ENCODE results near the gene PLPP1. TPM values are rescaled to one million over a fixed set of nuclear protein-coding genes. Genes with fewer than 3 reads are reported as not detected.

Gene PLPP1
- total and polyA plus RNA-seq, 4 donors, result 23.4 to 149 (median 68.7) TPM

DNA sequence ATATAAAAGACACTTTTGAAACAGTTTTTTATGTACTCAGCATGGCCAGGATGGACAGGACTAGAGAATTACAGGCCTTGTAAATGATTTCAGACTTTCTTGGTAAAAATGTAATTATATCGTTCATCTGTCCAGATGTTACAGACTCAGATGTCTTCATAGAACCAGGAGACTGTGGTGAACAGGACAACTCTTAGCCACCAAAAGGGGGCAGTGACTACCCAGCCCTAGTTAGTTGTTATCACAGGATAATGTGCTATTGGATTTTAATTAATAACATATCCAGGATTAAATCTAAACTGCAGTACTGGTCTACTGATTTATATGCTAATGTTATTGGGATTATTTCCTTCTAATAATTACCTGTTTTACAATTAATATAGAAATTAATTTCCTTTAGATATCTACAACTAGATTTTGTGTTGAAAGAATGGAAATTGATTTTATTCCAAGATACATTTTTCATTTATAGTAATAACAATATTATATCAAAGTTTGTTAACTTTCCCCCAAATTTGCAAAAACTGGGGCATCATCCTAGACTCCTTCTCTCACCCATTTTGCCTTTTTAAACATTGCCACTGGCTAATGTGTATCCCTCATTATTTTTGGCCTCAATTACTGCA is 127.6 kb downstream of the PLPP1 start:
- no peak overlapping the region for H3K4me3 ChIP-seq (ENCODE audit: low read depth in 1 of 3, low read length in 3 of 3)
- peaks cover 0 to 9% (median 0%) of the 10 kb centered on the region in 4 donors for H3K4me1 ChIP-seq (ENCODE audit: control insufficient read depth in 4 of 4, insufficient read depth in 4 of 4, low read length in 3 of 4)
- no peak overlapping the region for H3K9ac ChIP-seq (ENCODE audit: low read depth in 1 of 2, low read length in 2 of 2)
- peak; percentile 94 to 95 for TF ChIP-seq RAD21 (IDR thresholded peaks at IDR 0.05)
- TF ChIP-seq, protein P1, sequence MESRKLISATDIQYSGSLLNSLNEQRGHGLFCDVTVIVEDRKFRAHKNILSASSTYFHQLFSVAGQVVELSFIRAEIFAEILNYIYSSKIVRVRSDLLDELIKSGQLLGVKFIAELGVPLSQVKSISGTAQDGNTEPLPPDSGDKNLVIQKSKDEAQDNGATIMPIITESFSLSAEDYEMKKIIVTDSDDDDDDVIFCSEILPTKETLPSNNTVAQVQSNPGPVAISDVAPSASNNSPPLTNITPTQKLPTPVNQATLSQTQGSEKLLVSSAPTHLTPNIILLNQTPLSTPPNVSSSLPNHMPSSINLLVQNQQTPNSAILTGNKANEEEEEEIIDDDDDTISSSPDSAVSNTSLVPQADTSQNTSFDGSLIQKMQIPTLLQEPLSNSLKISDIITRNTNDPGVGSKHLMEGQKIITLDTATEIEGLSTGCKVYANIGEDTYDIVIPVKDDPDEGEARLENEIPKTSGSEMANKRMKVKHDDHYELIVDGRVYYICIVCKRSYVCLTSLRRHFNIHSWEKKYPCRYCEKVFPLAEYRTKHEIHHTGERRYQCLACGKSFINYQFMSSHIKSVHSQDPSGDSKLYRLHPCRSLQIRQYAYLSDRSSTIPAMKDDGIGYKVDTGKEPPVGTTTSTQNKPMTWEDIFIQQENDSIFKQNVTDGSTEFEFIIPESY (IDR thresholded peaks at IDR 0.05), result no peak
- TF ChIP-seq, protein P2, sequence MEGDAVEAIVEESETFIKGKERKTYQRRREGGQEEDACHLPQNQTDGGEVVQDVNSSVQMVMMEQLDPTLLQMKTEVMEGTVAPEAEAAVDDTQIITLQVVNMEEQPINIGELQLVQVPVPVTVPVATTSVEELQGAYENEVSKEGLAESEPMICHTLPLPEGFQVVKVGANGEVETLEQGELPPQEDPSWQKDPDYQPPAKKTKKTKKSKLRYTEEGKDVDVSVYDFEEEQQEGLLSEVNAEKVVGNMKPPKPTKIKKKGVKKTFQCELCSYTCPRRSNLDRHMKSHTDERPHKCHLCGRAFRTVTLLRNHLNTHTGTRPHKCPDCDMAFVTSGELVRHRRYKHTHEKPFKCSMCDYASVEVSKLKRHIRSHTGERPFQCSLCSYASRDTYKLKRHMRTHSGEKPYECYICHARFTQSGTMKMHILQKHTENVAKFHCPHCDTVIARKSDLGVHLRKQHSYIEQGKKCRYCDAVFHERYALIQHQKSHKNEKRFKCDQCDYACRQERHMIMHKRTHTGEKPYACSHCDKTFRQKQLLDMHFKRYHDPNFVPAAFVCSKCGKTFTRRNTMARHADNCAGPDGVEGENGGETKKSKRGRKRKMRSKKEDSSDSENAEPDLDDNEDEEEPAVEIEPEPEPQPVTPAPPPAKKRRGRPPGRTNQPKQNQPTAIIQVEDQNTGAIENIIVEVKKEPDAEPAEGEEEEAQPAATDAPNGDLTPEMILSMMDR (IDR thresholded peaks at IDR 0.05; ENCODE audit: low read depth, low read length, missing input control), result peak; percentile 72
- DNase-seq (ENCODE audit: low spot score), result no peak
- H3K36me3 ChIP-seq (ENCODE audit: control insufficient read depth in 4 of 4, insufficient read depth in 3 of 4, low read depth in 1 of 4, low read length in 3 of 4), result peaks cover 0 to 20% (median 11%) of the 10 kb centered on the region in 4 donors
- H3K27me3 ChIP-seq (ENCODE audit: control insufficient read depth in 4 of 4, insufficient read depth in 4 of 4, low read length in 3 of 4), result no peaks in the 10 kb centered on the region
- no peak overlapping the region for H3K27ac ChIP-seq (ENCODE audit: low read depth in 1 of 2, low read length in 2 of 2)
- 29% methylated on average over 1 of the region's 1 CpG for WGBS
- H3K9me3 ChIP-seq (ENCODE audit: control insufficient read depth in 4 of 4, low read length in 3 of 4), result no peaks in the 10 kb centered on the region

DNA sequence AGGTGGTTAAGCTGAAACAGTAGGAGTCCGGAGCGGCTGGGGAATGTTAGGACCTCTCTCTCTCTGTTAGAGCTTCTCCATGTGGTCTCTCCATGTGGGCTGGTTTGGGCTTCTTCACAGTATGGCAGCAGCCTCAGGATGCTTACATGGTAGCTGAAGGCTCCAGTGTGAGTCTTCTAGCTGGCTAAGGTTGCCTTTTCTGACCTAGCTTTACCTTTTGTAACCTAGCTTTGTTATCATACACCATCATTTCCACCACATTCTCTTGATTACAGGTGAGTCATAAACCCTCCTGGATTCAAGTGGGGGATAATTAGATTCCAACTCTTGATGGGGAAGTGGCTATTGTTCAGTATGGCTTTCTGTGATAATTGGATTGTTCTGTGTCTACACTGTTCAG is 128.5 kb downstream of the PLPP1 start:
- no peak overlapping the region for H3K9ac ChIP-seq (ENCODE audit: low read depth in 1 of 2, low read length in 2 of 2)
- over 99% methylated on average over 2 of the region's 2 CpGs for WGBS
- peaks cover 0 to 9% (median 0%) of the 10 kb centered on the region in 4 donors for H3K4me1 ChIP-seq (ENCODE audit: control insufficient read depth in 4 of 4, insufficient read depth in 4 of 4, low read length in 3 of 4)
- no peak for DNase-seq (ENCODE audit: low spot score)
- H3K4me3 ChIP-seq (ENCODE audit: low read depth in 1 of 3, low read length in 3 of 3), result no peak overlapping the region
- no peak overlapping the region for H3K27ac ChIP-seq (ENCODE audit: low read depth in 1 of 2, low read length in 2 of 2)
- peaks cover 0 to 26% (median 14%) of the 10 kb centered on the region in 4 donors for H3K36me3 ChIP-seq (ENCODE audit: control insufficient read depth in 4 of 4, insufficient read depth in 3 of 4, low read depth in 1 of 4, low read length in 3 of 4)
- H3K27me3 ChIP-seq (ENCODE audit: control insufficient read depth in 4 of 4, insufficient read depth in 4 of 4, low read length in 3 of 4), result no peaks in the 10 kb centered on the region
- H3K9me3 ChIP-seq (ENCODE audit: control insufficient read depth in 4 of 4, low read length in 3 of 4), result no peaks in the 10 kb centered on the region
- TF ChIP-seq SP1 (IDR thresholded peaks at IDR 0.05), result no peak
- no peak for TF ChIP-seq HNF4G (IDR thresholded peaks at IDR 0.05)
- TF ChIP-seq, protein P1 (IDR thresholded peaks at IDR 0.05), result no peak
- TF ChIP-seq FOXA2 (IDR thresholded peaks at IDR 0.05), result no peak
- no peak for TF ChIP-seq NR2F2 (IDR thresholded peaks at IDR 0.05)
- TF ChIP-seq RXRA (IDR thresholded peaks at IDR 0.05), result no peak
- TF ChIP-seq, protein P3, sequence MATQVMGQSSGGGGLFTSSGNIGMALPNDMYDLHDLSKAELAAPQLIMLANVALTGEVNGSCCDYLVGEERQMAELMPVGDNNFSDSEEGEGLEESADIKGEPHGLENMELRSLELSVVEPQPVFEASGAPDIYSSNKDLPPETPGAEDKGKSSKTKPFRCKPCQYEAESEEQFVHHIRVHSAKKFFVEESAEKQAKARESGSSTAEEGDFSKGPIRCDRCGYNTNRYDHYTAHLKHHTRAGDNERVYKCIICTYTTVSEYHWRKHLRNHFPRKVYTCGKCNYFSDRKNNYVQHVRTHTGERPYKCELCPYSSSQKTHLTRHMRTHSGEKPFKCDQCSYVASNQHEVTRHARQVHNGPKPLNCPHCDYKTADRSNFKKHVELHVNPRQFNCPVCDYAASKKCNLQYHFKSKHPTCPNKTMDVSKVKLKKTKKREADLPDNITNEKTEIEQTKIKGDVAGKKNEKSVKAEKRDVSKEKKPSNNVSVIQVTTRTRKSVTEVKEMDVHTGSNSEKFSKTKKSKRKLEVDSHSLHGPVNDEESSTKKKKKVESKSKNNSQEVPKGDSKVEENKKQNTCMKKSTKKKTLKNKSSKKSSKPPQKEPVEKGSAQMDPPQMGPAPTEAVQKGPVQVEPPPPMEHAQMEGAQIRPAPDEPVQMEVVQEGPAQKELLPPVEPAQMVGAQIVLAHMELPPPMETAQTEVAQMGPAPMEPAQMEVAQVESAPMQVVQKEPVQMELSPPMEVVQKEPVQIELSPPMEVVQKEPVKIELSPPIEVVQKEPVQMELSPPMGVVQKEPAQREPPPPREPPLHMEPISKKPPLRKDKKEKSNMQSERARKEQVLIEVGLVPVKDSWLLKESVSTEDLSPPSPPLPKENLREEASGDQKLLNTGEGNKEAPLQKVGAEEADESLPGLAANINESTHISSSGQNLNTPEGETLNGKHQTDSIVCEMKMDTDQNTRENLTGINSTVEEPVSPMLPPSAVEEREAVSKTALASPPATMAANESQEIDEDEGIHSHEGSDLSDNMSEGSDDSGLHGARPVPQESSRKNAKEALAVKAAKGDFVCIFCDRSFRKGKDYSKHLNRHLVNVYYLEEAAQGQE (IDR thresholded peaks at IDR 0.05), result no peak
- TF ChIP-seq, protein P2 (IDR thresholded peaks at IDR 0.05; ENCODE audit: low read depth, low read length, missing input control), result no peak
- no peak for TF ChIP-seq TAF1 (conservative IDR thresholded peaks at IDR 0.05)
- TF ChIP-seq EGR1 (IDR thresholded peaks at IDR 0.05; ENCODE audit: low read depth in 2 of 2), result no peak
- TF ChIP-seq, protein P4, sequence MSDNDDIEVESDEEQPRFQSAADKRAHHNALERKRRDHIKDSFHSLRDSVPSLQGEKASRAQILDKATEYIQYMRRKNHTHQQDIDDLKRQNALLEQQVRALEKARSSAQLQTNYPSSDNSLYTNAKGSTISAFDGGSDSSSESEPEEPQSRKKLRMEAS (IDR thresholded peaks at IDR 0.05), result no peak
- TF ChIP-seq YY1 (IDR thresholded peaks at IDR 0.05), result no peak
- TF ChIP-seq GABPA (IDR thresholded peaks at IDR 0.05 in 1 of 2, conservative IDR thresholded peaks at IDR 0.05 in 1 of 2), result no peak
- no peak for TF ChIP-seq JUND (IDR thresholded peaks at IDR 0.05)
- no peak for TF ChIP-seq FOXA1 (IDR thresholded peaks at IDR 0.05)
- TF ChIP-seq, protein P5, sequence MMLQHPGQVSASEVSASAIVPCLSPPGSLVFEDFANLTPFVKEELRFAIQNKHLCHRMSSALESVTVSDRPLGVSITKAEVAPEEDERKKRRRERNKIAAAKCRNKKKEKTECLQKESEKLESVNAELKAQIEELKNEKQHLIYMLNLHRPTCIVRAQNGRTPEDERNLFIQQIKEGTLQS (IDR thresholded peaks at IDR 0.05), result no peak
